ENCODE measurements around the gene PGA3.
"Not testable (repeated sequence)": the region's sequence is repeated elsewhere in the genome, so short reads cannot be mapped to it uniquely, and the experiment has no call there.

Gene PGA3

GRCh38 chr11:61202950-61203746 lies at the start of gene PGA3:
PGA3 (plus strand) TSS chr11:61203515; CDS start chr11:61203565, 50 bp downstream.
- H3K27ac ChIP-seq; H3K9ac ChIP-seq (ENCODE audit: insufficient read length); DNase-seq (ENCODE audit: low read depth, low spot score): not testable (repeated sequence)

GRCh38 chr11:61153593-61154095 lies 49.7 kb upstream of the PGA3 start:
- Histone ChIP-seq H3K9ac (ENCODE audit: insufficient read length) (no peak overlapping the region), H3K9me3 (ENCODE audit: low read depth, low read length) (no peaks in the 10 kb centered on the region), H3K4me3 (no peak overlapping the region), H3K27ac (no peak overlapping the region), H3K36me3 (ENCODE audit: insufficient read depth, low read length) (peaks cover 24% of the 10 kb centered on the region)
- TF ChIP-seq FOXP2 (optimal IDR thresholded peaks at IDR 0.05; ENCODE audit: control extremely low read depth, extremely low read length, insufficient read depth) (no peak), POLR2AphosphoS5 (IDR thresholded peaks at IDR 0.05; ENCODE audit: borderline replicate concordance, low read depth, low read length) (no peak), EZH2 (IDR thresholded peaks at IDR 0.05) (no peak)
- no peak for DNase-seq (ENCODE audit: low read depth, low spot score)

More at GRCh38 chr11:61202950-61203746, at the start of gene PGA3:
- H3K4me3 ChIP-seq; H3K9me3 ChIP-seq (ENCODE audit: low read depth, low read length); H3K36me3 ChIP-seq (ENCODE audit: insufficient read depth, low read length): not testable (repeated sequence)

- H3K9me3 ChIP-seq (ENCODE audit: low read depth, low read length) = no peaks in the 10 kb centered on the region
- DNase-seq (ENCODE audit: low read depth, low spot score) = no peak
- H3K27ac ChIP-seq = no peak overlapping the region
- no peak overlapping the region for H3K4me3 ChIP-seq
- H3K9ac ChIP-seq (ENCODE audit: insufficient read length) = no peak overlapping the region
- TF ChIP-seq FOXP2 (optimal IDR thresholded peaks at IDR 0.05; ENCODE audit: control extremely low read depth, extremely low read length, insufficient read depth) (no peak), EZH2 (IDR thresholded peaks at IDR 0.05) (no peak), POLR2AphosphoS5 (IDR thresholded peaks at IDR 0.05; ENCODE audit: borderline replicate concordance, low read depth, low read length) (no peak)
- H3K36me3 ChIP-seq (ENCODE audit: insufficient read depth, low read length) = peaks cover 24% of the 10 kb centered on the region
Observed at GRCh38 chr11:61154528-61154927, 48.8 kb upstream of the PGA3 start.

- no peak overlapping the region for H3K27ac ChIP-seq
- H3K9me3 ChIP-seq (ENCODE audit: low read depth, low read length) = no peaks in the 10 kb centered on the region
- H3K9ac ChIP-seq (ENCODE audit: insufficient read length) = no peak overlapping the region
- no peak for DNase-seq (ENCODE audit: low read depth, low spot score)
- peaks cover 24% of the 10 kb centered on the region for H3K36me3 ChIP-seq (ENCODE audit: insufficient read depth, low read length)
- TF ChIP-seq FOXP2 (optimal IDR thresholded peaks at IDR 0.05; ENCODE audit: control extremely low read depth, extremely low read length, insufficient read depth) = no peak
- no peak for TF ChIP-seq EZH2 (IDR thresholded peaks at IDR 0.05)
- no peak for TF ChIP-seq POLR2AphosphoS5 (IDR thresholded peaks at IDR 0.05; ENCODE audit: borderline replicate concordance, low read depth, low read length)
- no peak overlapping the region for H3K4me3 ChIP-seq
Observed at GRCh38 chr11:61155312-61155711, 48.0 kb upstream of the PGA3 start.

- Histone ChIP-seq H3K4me3 (no peak overlapping the region), H3K36me3 (ENCODE audit: insufficient read depth, low read length) (peaks cover 24% of the 10 kb centered on the region), H3K27ac (no peak overlapping the region), H3K9me3 (ENCODE audit: low read depth, low read length) (no peaks in the 10 kb centered on the region), H3K9ac (ENCODE audit: insufficient read length) (no peak overlapping the region)
- DNase-seq (ENCODE audit: low read depth, low spot score) = no peak
- TF ChIP-seq POLR2AphosphoS5 (IDR thresholded peaks at IDR 0.05; ENCODE audit: borderline replicate concordance, low read depth, low read length) (no peak), EZH2 (IDR thresholded peaks at IDR 0.05) (no peak), FOXP2 (optimal IDR thresholded peaks at IDR 0.05; ENCODE audit: control extremely low read depth, extremely low read length, insufficient read depth) (no peak)
Observed at GRCh38 chr11:61155741-61156140, 47.6 kb upstream of the PGA3 start.

GRCh38 chr11:61157743-61158142 lies 45.6 kb upstream of the PGA3 start:
- H3K27ac ChIP-seq = no peak overlapping the region
- DNase-seq (ENCODE audit: low read depth, low spot score) = no peak
- no peak overlapping the region for H3K9ac ChIP-seq (ENCODE audit: insufficient read length)
- no peaks in the 10 kb centered on the region for H3K9me3 ChIP-seq (ENCODE audit: low read depth, low read length)
- H3K4me3 ChIP-seq = no peak overlapping the region
- TF ChIP-seq EZH2 (IDR thresholded peaks at IDR 0.05) (no peak), FOXP2 (optimal IDR thresholded peaks at IDR 0.05; ENCODE audit: control extremely low read depth, extremely low read length, insufficient read depth) (no peak), POLR2AphosphoS5 (IDR thresholded peaks at IDR 0.05; ENCODE audit: borderline replicate concordance, low read depth, low read length) (no peak)
- peaks cover 24% of the 10 kb centered on the region for H3K36me3 ChIP-seq (ENCODE audit: insufficient read depth, low read length)

GRCh38 chr11:61158691-61159381 lies 44.5 kb upstream of the PGA3 start:
- 0 out of 2 replicates have a peak overlapping the region, but pooled peaks have one; percentile 44 for H3K27ac ChIP-seq

GRCh38 chr11:61160487-61161189 lies 42.7 kb upstream of the PGA3 start:
- no peak for DNase-seq (ENCODE audit: low read depth, low spot score)
- Histone ChIP-seq H3K4me3 (peak overlapping the region; percentile 94), H3K9me3 (ENCODE audit: low read depth, low read length) (no peaks in the 10 kb centered on the region), H3K36me3 (ENCODE audit: insufficient read depth, low read length) (peaks cover 14% of the 10 kb centered on the region), H3K9ac (ENCODE audit: insufficient read length) (peak overlapping the region; percentile 56), H3K27ac (peak overlapping the region; percentile 68)
- TF ChIP-seq POLR2AphosphoS5 (IDR thresholded peaks at IDR 0.05; ENCODE audit: borderline replicate concordance, low read depth, low read length) = no peak
- no peak for TF ChIP-seq FOXP2 (optimal IDR thresholded peaks at IDR 0.05; ENCODE audit: control extremely low read depth, extremely low read length, insufficient read depth)
- TF ChIP-seq EZH2 (IDR thresholded peaks at IDR 0.05) = no peak

More at GRCh38 chr11:61158691-61159381, 44.5 kb upstream of the PGA3 start:
- TF ChIP-seq POLR2AphosphoS5 (IDR thresholded peaks at IDR 0.05; ENCODE audit: borderline replicate concordance, low read depth, low read length) (no peak), EZH2 (IDR thresholded peaks at IDR 0.05) (no peak), FOXP2 (optimal IDR thresholded peaks at IDR 0.05; ENCODE audit: control extremely low read depth, extremely low read length, insufficient read depth) (no peak)
- no peak overlapping the region for H3K9ac ChIP-seq (ENCODE audit: insufficient read length)
- H3K4me3 ChIP-seq = no peak overlapping the region
- DNase-seq (ENCODE audit: low read depth, low spot score) = no peak
- H3K36me3 ChIP-seq (ENCODE audit: insufficient read depth, low read length) = peaks cover 24% of the 10 kb centered on the region
- no peaks in the 10 kb centered on the region for H3K9me3 ChIP-seq (ENCODE audit: low read depth, low read length)

Measured in SK-N-MC (cell line).